Activated naive CD4-positive, alpha-beta T cell (primary cell): ENCODE data around the gene IDH3A.

Experiments used
- DNase-seq, 4 experiments: peaks; one replicate each; lab custom pipeline; 2025; lab: John Stamatoyannopoulos, UW

Gene IDH3A

GRCh38 chr15:78164010-78164409 lies 14.8 kb downstream of the IDH3A start:
- DNase-seq = no peak

- no peak for DNase-seq
Measured at GRCh38 chr15:78167227-78167888, 18.2 kb downstream of the IDH3A start.

- no peak for DNase-seq
Measured at GRCh38 chr15:78168608-78169007, 19.4 kb downstream of the IDH3A start.

GRCh38 chr15:78170848-78171773 lies 21.9 kb downstream of the IDH3A start:
- DNase-seq = no peak

- DNase-seq = no peak
Measured at GRCh38 chr15:78171864-78172472, 22.8 kb downstream of the IDH3A start.

GRCh38 chr15:78174401-78174800 lies 25.2 kb downstream of the IDH3A start:
- DNase-seq = no peak

- no peak for DNase-seq
Measured at GRCh38 chr15:78175330-78175729, 26.2 kb downstream of the IDH3A start.

GRCh38 chr15:78177447-78177873 lies 28.3 kb downstream of the IDH3A start:
- peak in 1 of 4 experiments; percentile 14 for DNase-seq

GRCh38 chr15:78178064-78178463 lies 28.9 kb downstream of the IDH3A start:
- DNase-seq = no peak

- no peak for DNase-seq
Measured at GRCh38 chr15:78179286-78179840, 30.2 kb downstream of the IDH3A start.

- no peak for DNase-seq
Measured at GRCh38 chr15:78179906-78180305, 30.7 kb downstream of the IDH3A start.

GRCh38 chr15:78182336-78182700 lies 33.2 kb downstream of the IDH3A start:
- DNase-seq = no peak

GRCh38 chr15:78182821-78183220 lies 33.7 kb downstream of the IDH3A start:
- DNase-seq = no peak

- DNase-seq = no peak
Measured at GRCh38 chr15:78192826-78193594, 43.8 kb downstream of the IDH3A start.

- no peak for DNase-seq
Measured at GRCh38 chr15:78193731-78194567, 44.8 kb downstream of the IDH3A start.

GRCh38 chr15:78194568-78194925 lies 45.4 kb downstream of the IDH3A start:
- no peak for DNase-seq

- peak in 1 of 4 experiments; percentile 46 for DNase-seq
Measured at GRCh38 chr15:78195735-78196201, 46.6 kb downstream of the IDH3A start.

GRCh38 chr15:78197632-78198031 lies 48.5 kb downstream of the IDH3A start:
- no peak for DNase-seq

- no peak for DNase-seq
Measured at GRCh38 chr15:78200276-78200930, 51.2 kb downstream of the IDH3A start.
